Tibial nerve (tissue), 3 donors: ENCODE data around the gene MTA3.

Experiments used
- POLR2A ChIP-seq, 2 donors: fragments of 450-650 bp; IDR thresholded peaks; one replicate each; pipeline ENCODE4 v1.6.1; 2017; ENCODE audit warnings: antibody characterized with exemption in 2 of 2, mild to moderate bottlenecking in 2 of 2, moderate library complexity in 2 of 2
- TF ChIP-seq, protein P1 (sequence below), 5 experiments: fragments of 200-600 bp in 3 of 5; fragments of 450-650 bp in 2 of 5; sonication (generic) in 3 of 5; IDR thresholded peaks; one replicate each; pipeline ENCODE4 v1.5.1; 2016 to 2019; ENCODE audit warnings: antibody characterized with exemption in 5 of 5, mild to moderate bottlenecking in 3 of 5, moderate library complexity in 2 of 5

DNA sequence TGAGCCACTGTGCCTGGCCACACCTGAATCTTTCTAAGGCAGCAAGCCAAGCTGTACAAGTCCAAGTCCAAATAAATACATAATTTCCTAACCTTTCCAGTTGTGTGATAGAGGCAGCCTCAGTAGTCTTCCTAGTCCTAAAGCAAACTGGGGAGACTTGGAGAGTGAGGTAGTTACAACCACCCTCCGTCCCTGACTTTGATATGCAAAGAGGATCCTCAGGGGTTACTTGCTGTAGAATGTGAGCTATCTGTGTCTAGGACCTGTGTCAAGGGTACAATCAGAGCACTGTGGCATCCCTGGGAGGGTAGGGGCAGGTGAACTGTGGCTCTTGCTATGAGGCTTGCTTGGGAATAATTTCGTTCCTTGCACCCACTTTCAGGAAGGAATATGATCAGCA is 46.4 kb upstream of the MTA3 start:
- TF ChIP-seq, protein P1, sequence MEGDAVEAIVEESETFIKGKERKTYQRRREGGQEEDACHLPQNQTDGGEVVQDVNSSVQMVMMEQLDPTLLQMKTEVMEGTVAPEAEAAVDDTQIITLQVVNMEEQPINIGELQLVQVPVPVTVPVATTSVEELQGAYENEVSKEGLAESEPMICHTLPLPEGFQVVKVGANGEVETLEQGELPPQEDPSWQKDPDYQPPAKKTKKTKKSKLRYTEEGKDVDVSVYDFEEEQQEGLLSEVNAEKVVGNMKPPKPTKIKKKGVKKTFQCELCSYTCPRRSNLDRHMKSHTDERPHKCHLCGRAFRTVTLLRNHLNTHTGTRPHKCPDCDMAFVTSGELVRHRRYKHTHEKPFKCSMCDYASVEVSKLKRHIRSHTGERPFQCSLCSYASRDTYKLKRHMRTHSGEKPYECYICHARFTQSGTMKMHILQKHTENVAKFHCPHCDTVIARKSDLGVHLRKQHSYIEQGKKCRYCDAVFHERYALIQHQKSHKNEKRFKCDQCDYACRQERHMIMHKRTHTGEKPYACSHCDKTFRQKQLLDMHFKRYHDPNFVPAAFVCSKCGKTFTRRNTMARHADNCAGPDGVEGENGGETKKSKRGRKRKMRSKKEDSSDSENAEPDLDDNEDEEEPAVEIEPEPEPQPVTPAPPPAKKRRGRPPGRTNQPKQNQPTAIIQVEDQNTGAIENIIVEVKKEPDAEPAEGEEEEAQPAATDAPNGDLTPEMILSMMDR (IDR thresholded peaks at IDR 0.05) = no peak
- TF ChIP-seq POLR2A (IDR thresholded peaks at IDR 0.05) = no peak
